HL-60 (cell line): ENCODE data around the gene OR2S2.

ENCODE experiments used
- DNase-seq, 2 experiments: peaks; one replicate each; pipeline ENCODE4 v3.0.0-alpha.2; 2010 to 2020; ENCODE audit warnings: low read depth in 1 of 2, low spot score in 1 of 2
- H3K27ac ChIP-seq: fragments of 250-450 bp; sonication (Bioruptor Pico); replicated peaks from 2 replicates; pipeline ENCODE4 v1.5.1; 2020; ENCODE audit warnings: mild to moderate bottlenecking, moderate library complexity
- H3K27me3 ChIP-seq: fragments of 250-450 bp; sonication (Bioruptor Pico); 2 replicates; pipeline ENCODE4 v1.5.1; 2021; ENCODE audit warnings: mild to moderate bottlenecking, moderate library complexity; ENCODE audit not compliant: insufficient read depth, poor library complexity, severe bottlenecking
- H3K4me3 ChIP-seq: replicated peaks from 2 replicates; pipeline ENCODE4 v1.5.1; 2011; ENCODE audit warnings: mild to moderate bottlenecking, control low read depth, low read length; ENCODE audit not compliant: insufficient read depth
- CTCF ChIP-seq: IDR thresholded peaks from one replicate; pipeline ENCODE4 v1.5.1; 2011; ENCODE audit warnings: low read length, control low read depth, inconsistent platforms; ENCODE audit not compliant: insufficient read depth
- GABPA ChIP-seq: IDR thresholded peaks from 2 replicates; pipeline ENCODE4 v1.6.1; 2012; ENCODE audit warnings: low read depth
- POLR2AphosphoS5 ChIP-seq: IDR thresholded peaks from 2 replicates; pipeline ENCODE4 v1.6.1; 2012; ENCODE audit warnings: low read depth
- SPI1 ChIP-seq: IDR thresholded peaks from 2 replicates; pipeline ENCODE4 v1.6.1; 2012; ENCODE audit warnings: low read depth, mild to moderate bottlenecking, borderline replicate concordance
- TF ChIP-seq, protein P1 (sequence below): IDR thresholded peaks from 2 replicates; pipeline ENCODE4 v1.6.1; 2012; ENCODE audit warnings: low read depth; ENCODE audit not compliant: insufficient replicate concordance

OR2S2 gene

GRCh38 chr9:35965011-35965410 lies 7.1 kb upstream of the OR2S2 start:
- Histone ChIP-seq H3K4me3 (no peak overlapping the region), H3K27ac (no peak overlapping the region), H3K27me3 (peaks cover 5% of the 10 kb centered on the region)
- DNase-seq, result no peak
- no peak for TF ChIP-seq CTCF
- TF ChIP-seq POLR2AphosphoS5, result no peak
- no peak for TF ChIP-seq GABPA
- no peak for TF ChIP-seq SPI1
- TF ChIP-seq, protein P1, sequence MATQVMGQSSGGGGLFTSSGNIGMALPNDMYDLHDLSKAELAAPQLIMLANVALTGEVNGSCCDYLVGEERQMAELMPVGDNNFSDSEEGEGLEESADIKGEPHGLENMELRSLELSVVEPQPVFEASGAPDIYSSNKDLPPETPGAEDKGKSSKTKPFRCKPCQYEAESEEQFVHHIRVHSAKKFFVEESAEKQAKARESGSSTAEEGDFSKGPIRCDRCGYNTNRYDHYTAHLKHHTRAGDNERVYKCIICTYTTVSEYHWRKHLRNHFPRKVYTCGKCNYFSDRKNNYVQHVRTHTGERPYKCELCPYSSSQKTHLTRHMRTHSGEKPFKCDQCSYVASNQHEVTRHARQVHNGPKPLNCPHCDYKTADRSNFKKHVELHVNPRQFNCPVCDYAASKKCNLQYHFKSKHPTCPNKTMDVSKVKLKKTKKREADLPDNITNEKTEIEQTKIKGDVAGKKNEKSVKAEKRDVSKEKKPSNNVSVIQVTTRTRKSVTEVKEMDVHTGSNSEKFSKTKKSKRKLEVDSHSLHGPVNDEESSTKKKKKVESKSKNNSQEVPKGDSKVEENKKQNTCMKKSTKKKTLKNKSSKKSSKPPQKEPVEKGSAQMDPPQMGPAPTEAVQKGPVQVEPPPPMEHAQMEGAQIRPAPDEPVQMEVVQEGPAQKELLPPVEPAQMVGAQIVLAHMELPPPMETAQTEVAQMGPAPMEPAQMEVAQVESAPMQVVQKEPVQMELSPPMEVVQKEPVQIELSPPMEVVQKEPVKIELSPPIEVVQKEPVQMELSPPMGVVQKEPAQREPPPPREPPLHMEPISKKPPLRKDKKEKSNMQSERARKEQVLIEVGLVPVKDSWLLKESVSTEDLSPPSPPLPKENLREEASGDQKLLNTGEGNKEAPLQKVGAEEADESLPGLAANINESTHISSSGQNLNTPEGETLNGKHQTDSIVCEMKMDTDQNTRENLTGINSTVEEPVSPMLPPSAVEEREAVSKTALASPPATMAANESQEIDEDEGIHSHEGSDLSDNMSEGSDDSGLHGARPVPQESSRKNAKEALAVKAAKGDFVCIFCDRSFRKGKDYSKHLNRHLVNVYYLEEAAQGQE, result no peak

GRCh38 chr9:35962126-35962906 lies 4.4 kb upstream of the OR2S2 start:
- no peak for DNase-seq
- TF ChIP-seq, protein P1, result no peak
- TF ChIP-seq POLR2AphosphoS5, result no peak
- TF ChIP-seq SPI1, result no peak
- TF ChIP-seq CTCF, result no peak
- no peak for TF ChIP-seq GABPA
- no peak overlapping the region for H3K4me3 ChIP-seq
- peaks cover 4% of the 10 kb centered on the region for H3K27me3 ChIP-seq
- H3K27ac ChIP-seq, result no peak overlapping the region

- Histone ChIP-seq H3K27me3 (no peaks in the 10 kb centered on the region), H3K27ac (no peak overlapping the region), H3K4me3 (no peak overlapping the region)
- TF ChIP-seq CTCF (no peak), POLR2AphosphoS5 (no peak)
- no peak for DNase-seq
Observed at GRCh38 chr9:35960039-35960655, 2.2 kb upstream of the OR2S2 start.

GRCh38 chr9:35956651-35957050 lies 1.3 kb downstream of the OR2S2 start:
- DNase-seq, result no peak
- TF ChIP-seq GABPA, result no peak
- TF ChIP-seq, protein P1, result no peak
- TF ChIP-seq SPI1, result no peak
- no peak for TF ChIP-seq POLR2AphosphoS5
- no peak for TF ChIP-seq CTCF

More at GRCh38 chr9:35956651-35957050, 1.3 kb downstream of the OR2S2 start:
- peaks cover 2% of the 10 kb centered on the region for H3K27me3 ChIP-seq
- H3K27ac ChIP-seq, result no peak overlapping the region
- no peak overlapping the region for H3K4me3 ChIP-seq
